NCI-H128 (cell line): ENCODE results near the gene MYL1.

Experiments
- DNase-seq: peaks from one replicate; lab custom pipeline; 2025; ENCODE audit not compliant: unreplicated experiment; lab: John Stamatoyannopoulos, UW

The MYL1 gene

GRCh38 chr2:210268281-210268680 lies 46.7 kb downstream of the MYL1 start:
- no peak for DNase-seq

- DNase-seq = no peak
These were observed 47.3 kb downstream of the MYL1 start for GRCh38 chr2:210267698-210268097.

DNA sequence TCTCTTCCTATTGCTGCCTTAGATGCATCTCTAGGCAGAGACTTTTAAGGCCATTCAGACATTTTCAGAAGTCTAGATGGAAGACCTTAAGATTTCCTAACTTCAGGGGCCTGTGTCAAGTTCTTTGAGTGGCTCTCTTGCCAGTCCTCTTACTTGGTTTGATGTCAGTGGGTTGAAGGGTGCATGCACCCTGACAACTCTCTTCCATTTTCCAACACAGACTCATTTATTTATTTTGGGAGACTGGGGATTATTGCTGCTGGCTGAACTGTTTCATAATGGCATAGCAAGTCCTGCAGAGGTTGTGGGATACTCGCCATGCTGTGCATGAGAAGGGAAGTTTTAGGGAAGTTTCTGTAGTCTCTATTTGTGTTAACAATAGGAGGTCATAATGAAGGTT lies 50.7 kb downstream of the MYL1 start:
- DNase-seq = no peak

- no peak for DNase-seq
These were observed 51.1 kb downstream of the MYL1 start for GRCh38 chr2:210263841-210264240.

- DNase-seq = no peak
These were observed 52.9 kb downstream of the MYL1 start for GRCh38 chr2:210262036-210262435.

- DNase-seq = no peak
These were observed 55.3 kb downstream of the MYL1 start for GRCh38 chr2:210259687-210260086.

DNA sequence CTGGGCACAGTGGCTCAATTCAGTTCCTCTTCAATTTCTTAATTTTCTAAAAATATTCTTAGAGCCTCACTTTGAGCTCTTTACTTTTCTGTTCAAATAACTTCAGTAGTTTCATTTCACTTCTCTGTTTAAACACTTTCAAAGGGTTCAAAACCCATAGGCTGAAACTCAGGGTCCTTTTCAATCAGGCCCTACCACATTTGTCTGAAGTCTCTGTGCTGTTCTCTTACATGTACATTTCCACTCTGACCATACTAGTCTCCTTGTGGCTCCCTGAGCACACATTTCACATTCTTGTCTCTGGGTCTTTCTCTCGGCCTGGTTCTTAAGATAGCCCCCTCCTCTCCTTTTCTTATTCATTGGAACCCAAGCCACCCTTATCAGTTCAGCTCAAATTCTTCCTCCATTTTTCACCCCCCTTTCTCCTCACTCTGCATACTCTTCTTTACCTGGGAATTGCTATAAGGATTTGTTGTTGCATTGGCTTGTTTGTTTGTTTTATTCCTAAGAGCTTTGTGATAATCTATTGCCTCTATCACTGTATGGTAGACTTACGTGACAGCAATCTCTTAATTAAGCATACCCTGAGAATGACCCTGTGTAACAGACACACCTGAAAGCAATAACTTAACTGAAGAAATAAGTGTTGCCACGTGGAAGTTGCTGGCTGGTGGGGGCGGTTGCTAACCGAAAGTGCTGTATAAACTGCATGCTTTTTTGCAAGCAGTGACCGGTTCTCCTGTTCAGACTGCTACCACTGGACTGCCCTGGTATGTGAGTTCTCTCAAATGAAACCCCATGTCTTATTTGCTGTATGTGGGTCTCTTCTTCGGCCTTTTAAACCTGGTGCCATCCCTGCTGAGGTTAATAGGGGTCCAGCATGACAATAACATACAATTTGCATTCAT lies 62.0 kb downstream of the MYL1 start:
- DNase-seq = no peak

DNA sequence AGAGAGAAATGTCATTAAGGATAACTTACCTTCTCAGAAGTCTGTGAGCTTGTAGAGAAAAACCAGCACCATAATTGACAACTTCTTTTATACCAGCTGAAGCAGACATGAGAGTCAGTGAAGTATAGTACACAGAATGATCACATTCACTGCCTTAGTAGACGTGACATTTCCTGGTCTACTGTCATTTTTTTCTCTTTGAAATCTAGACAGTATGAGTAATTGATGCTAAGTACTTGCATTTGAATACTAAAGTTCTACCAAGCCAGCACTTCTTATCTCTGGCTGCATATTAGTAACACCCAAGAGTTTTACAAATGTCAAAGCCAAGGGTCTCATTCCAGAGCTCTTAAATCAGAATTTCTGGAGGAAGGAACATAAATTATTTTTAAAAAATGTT lies 64.4 kb downstream of the MYL1 start:
- DNase-seq = no peak
